SK-N-SH treated with all-trans-retinoic acid at 6 μM for 48 hours (cell line): ENCODE results near the gene YDJC.

Experiments used
- ATAC-seq: fragments of 200-7000 bp; cut with Tn5 transposase; 3 replicates; pipeline ENCODE4 v1.9.1; 2020; ENCODE audit warnings: mild to moderate bottlenecking, moderate library complexity
- ARNTL ChIP-seq: fragments of 450-650 bp; formaldehyde crosslinking; IDR thresholded peaks from 2 replicates; pipeline ENCODE4 v1.5.0; 2020; ENCODE audit warnings: low read depth, mild to moderate bottlenecking, moderate library complexity, borderline replicate concordance
- BACH2 ChIP-seq: fragments of 250-450 bp; sonication (Bioruptor Pico); IDR thresholded peaks from 2 replicates; pipeline ENCODE4 v1.9.0; 2021; ENCODE audit warnings: mild to moderate bottlenecking, borderline replicate concordance
- CSDC2 ChIP-seq: fragments of 250-450 bp; sonication (Bioruptor Pico); IDR thresholded peaks from 2 replicates; pipeline ENCODE4 v1.5.0; 2020; ENCODE audit warnings: mild to moderate bottlenecking, moderate library complexity
- ESRRG ChIP-seq: fragments of 250-450 bp; sonication (Bioruptor Pico); IDR thresholded peaks from 2 replicates; pipeline ENCODE4 v1.6.1; 2021; ENCODE audit warnings: mild to moderate bottlenecking
- GLIS3 ChIP-seq: fragments of 250-450 bp; sonication (Bioruptor Pico); IDR thresholded peaks from 2 replicates; pipeline ENCODE4 v1.5.0; 2020; ENCODE audit warnings: mild to moderate bottlenecking, moderate library complexity
- ISL1 ChIP-seq: fragments of 250-450 bp; sonication (Bioruptor Pico); IDR thresholded peaks from 2 replicates; pipeline ENCODE4 v2.1.2; 2022; ENCODE audit warnings: mild to moderate bottlenecking, moderate library complexity
- OSR1 ChIP-seq: fragments of 250-450 bp; sonication (Bioruptor Pico); IDR thresholded peaks from 2 replicates; pipeline ENCODE4 v1.8.0; 2022; ENCODE audit warnings: moderate library complexity, mild to moderate bottlenecking, inconsistent platforms
- PPARA ChIP-seq: fragments of 250-450 bp; sonication (Bioruptor Pico); IDR thresholded peaks from 2 replicates; pipeline ENCODE4 v1.5.0; 2020; ENCODE audit warnings: mild to moderate bottlenecking, borderline replicate concordance
- RARB ChIP-seq: fragments of 250-450 bp; sonication (Bioruptor Pico); IDR thresholded peaks from 2 replicates; pipeline ENCODE4 v1.8.0; 2021; ENCODE audit warnings: mild to moderate bottlenecking, moderate library complexity
- SNAI2 ChIP-seq: fragments of 250-450 bp; sonication (Bioruptor Pico); IDR thresholded peaks from 2 replicates; pipeline ENCODE4 v1.5.0; 2020; ENCODE audit warnings: mild to moderate bottlenecking, moderate library complexity
- TCF4 ChIP-seq: fragments of 250-450 bp; sonication (Bioruptor Pico); IDR thresholded peaks from 2 replicates; pipeline ENCODE4 v1.8.0; 2021; ENCODE audit warnings: mild to moderate bottlenecking, moderate library complexity, borderline replicate concordance
- TOX ChIP-seq: fragments of 250-450 bp; sonication (Bioruptor Pico); IDR thresholded peaks from 2 replicates; pipeline ENCODE4 v1.8.0; 2021; ENCODE audit warnings: mild to moderate bottlenecking, moderate library complexity, borderline replicate concordance
- ZFP3 ChIP-seq: fragments of 250-450 bp; sonication (Bioruptor Pico); IDR thresholded peaks from 2 replicates; pipeline ENCODE4 v1.5.0; 2020; ENCODE audit warnings: mild to moderate bottlenecking, moderate library complexity
- ZFP30 ChIP-seq: fragments of 450-650 bp; formaldehyde crosslinking; IDR thresholded peaks from 2 replicates; pipeline ENCODE4 v1.5.0; 2022; ENCODE audit warnings: mild to moderate bottlenecking, moderate library complexity
- ZNF565 ChIP-seq: fragments of 450-650 bp; formaldehyde crosslinking; conservative IDR thresholded peaks from 2 replicates; pipeline ENCODE4 v1.5.0; 2020; ENCODE audit warnings: low read depth, mild to moderate bottlenecking, moderate library complexity
- TF ChIP-seq, protein P1 (sequence below): fragments of 250-450 bp; sonication (Bioruptor Pico); IDR thresholded peaks from 2 replicates; pipeline ENCODE4 v1.5.0; 2020; ENCODE audit warnings: mild to moderate bottlenecking, moderate library complexity
- TF ChIP-seq, protein P2 (sequence below): fragments of 250-450 bp; sonication (Bioruptor Pico); IDR thresholded peaks from 2 replicates; pipeline ENCODE4 v1.8.0; 2020; ENCODE audit warnings: mild to moderate bottlenecking, moderate library complexity, borderline replicate concordance
- TF ChIP-seq, protein P3 (sequence below): fragments of 250-450 bp; sonication (Bioruptor Pico); IDR thresholded peaks from 2 replicates; pipeline ENCODE4 v1.5.1; 2020; ENCODE audit warnings: low read depth, mild to moderate bottlenecking, moderate library complexity

The YDJC gene

DNA sequence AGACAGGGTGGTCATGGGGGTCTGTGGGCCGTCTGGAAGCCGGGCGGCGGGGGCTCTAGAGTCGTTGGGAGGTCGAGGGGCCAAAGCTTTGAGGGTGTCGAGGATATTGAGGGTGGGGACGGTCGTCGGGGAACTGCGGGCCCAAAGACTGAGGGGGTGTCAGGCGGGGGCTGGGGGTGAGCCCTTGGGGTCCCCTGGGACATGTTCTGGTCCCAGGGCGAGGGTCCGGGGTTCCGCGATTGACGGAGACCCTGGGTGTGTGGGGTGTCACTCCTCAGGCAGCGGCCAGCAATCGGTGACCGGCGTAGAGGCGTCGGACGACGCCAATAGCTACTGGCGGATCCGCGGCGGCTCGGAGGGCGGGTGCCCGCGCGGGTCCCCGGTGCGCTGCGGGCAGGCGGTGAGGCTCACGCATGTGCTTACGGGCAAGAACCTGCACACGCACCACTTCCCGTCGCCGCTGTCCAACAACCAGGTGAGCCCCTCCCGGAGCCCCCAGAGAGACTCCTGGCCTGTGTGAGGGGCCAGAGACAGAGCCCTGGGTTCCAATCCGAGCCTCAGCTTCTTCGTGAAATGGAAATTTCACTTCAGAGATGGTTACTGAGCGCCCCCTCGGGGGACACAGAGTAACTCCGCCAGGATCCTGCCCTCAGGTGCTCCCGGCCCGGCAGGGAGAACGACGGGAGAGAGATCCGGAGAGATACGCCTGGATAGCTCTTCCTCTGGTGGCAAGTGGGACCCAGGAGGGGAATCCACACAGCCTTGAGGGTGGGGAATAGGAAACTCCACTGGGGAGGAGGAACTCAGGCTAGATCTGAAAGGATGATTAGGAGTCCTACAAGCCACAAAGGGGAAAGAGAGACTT is 13.0 kb upstream of the YDJC start:
- peak; percentile 43 for ATAC-seq

DNA sequence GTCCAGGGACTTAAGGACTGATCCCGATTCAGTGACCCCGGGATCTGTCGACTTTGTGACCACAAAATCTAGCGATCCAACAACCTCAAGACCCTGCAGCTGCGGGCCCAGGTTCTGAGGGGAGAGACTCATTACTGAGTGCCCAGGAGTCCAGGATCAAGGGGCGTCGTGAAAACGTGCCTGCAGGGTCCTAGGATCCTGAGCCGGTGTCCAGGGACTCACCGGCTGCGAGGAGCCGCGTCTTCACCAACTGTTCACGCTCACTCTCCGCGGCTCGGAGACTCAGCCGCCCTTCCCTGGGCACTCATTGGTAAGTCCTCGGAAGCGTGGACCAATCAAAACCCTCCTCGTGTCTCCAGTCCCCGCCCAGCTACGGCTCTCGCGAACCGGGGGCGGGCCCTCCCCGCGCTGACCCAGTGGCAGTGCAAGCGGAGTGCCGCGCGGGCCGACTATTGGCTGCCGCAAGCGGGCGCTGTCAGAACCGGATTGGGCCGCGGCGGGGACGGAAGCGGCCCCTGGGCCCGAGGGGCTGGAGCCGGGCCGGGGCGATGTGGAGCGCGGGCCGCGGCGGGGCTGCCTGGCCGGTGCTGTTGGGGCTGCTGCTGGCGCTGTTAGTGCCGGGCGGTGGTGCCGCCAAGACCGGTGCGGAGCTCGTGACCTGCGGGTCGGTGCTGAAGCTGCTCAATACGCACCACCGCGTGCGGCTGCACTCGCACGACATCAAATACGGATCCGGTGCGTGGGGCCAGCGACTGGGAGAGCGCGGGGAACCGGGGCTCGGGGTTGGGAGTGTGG is 12.2 kb upstream of the YDJC start, which contains the start of gene SDF2L1:
SDF2L1 (plus strand) TSS at position 514 of the 795 bp plus-strand sequence; CDS start at position 549, 35 bp downstream.
- TF ChIP-seq ARNTL (CRISPR knock-in tag), result no peak
- no peak for TF ChIP-seq RARB
- TF ChIP-seq BACH2 (CRISPR knock-in tag), result no peak
- TF ChIP-seq ZFP30, result no peak
- no peak for TF ChIP-seq ISL1
- TF ChIP-seq TCF4 (CRISPR knock-in tag), result no peak
- no peak for TF ChIP-seq ESRRG (CRISPR knock-in tag)
- no peak for TF ChIP-seq OSR1
- no peak for TF ChIP-seq PPARA
- TF ChIP-seq, protein P1, sequence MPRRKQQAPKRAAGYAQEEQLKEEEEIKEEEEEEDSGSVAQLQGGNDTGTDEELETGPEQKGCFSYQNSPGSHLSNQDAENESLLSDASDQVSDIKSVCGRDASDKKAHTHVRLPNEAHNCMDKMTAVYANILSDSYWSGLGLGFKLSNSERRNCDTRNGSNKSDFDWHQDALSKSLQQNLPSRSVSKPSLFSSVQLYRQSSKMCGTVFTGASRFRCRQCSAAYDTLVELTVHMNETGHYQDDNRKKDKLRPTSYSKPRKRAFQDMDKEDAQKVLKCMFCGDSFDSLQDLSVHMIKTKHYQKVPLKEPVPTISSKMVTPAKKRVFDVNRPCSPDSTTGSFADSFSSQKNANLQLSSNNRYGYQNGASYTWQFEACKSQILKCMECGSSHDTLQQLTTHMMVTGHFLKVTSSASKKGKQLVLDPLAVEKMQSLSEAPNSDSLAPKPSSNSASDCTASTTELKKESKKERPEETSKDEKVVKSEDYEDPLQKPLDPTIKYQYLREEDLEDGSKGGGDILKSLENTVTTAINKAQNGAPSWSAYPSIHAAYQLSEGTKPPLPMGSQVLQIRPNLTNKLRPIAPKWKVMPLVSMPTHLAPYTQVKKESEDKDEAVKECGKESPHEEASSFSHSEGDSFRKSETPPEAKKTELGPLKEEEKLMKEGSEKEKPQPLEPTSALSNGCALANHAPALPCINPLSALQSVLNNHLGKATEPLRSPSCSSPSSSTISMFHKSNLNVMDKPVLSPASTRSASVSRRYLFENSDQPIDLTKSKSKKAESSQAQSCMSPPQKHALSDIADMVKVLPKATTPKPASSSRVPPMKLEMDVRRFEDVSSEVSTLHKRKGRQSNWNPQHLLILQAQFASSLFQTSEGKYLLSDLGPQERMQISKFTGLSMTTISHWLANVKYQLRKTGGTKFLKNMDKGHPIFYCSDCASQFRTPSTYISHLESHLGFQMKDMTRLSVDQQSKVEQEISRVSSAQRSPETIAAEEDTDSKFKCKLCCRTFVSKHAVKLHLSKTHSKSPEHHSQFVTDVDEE (CRISPR knock-in tag), result no peak
- TF ChIP-seq ZFP3 (CRISPR knock-in tag), result no peak
- no peak; the same call in 1 of the 2 replicates for TF ChIP-seq SNAI2
- TF ChIP-seq, protein P2, sequence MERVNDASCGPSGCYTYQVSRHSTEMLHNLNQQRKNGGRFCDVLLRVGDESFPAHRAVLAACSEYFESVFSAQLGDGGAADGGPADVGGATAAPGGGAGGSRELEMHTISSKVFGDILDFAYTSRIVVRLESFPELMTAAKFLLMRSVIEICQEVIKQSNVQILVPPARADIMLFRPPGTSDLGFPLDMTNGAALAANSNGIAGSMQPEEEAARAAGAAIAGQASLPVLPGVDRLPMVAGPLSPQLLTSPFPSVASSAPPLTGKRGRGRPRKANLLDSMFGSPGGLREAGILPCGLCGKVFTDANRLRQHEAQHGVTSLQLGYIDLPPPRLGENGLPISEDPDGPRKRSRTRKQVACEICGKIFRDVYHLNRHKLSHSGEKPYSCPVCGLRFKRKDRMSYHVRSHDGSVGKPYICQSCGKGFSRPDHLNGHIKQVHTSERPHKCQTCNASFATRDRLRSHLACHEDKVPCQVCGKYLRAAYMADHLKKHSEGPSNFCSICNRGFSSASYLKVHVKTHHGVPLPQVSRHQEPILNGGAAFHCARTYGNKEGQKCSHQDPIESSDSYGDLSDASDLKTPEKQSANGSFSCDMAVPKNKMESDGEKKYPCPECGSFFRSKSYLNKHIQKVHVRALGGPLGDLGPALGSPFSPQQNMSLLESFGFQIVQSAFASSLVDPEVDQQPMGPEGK (CRISPR knock-in tag), result no peak
- peak; percentile 95 for ATAC-seq

More for the DNA sequence above, 13.0 kb upstream of the YDJC start:
- TF ChIP-seq, protein P3, sequence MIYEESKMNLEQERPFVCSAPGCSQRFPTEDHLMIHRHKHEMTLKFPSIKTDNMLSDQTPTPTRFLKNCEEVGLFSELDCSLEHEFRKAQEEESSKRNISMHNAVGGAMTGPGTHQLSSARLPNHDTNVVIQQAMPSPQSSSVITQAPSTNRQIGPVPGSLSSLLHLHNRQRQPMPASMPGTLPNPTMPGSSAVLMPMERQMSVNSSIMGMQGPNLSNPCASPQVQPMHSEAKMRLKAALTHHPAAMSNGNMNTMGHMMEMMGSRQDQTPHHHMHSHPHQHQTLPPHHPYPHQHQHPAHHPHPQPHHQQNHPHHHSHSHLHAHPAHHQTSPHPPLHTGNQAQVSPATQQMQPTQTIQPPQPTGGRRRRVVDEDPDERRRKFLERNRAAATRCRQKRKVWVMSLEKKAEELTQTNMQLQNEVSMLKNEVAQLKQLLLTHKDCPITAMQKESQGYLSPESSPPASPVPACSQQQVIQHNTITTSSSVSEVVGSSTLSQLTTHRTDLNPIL, result no peak
- TF ChIP-seq ESRRG (CRISPR knock-in tag) (no peak), TCF4 (CRISPR knock-in tag) (no peak)
- TF ChIP-seq, protein P1 (CRISPR knock-in tag), result no peak

DNA sequence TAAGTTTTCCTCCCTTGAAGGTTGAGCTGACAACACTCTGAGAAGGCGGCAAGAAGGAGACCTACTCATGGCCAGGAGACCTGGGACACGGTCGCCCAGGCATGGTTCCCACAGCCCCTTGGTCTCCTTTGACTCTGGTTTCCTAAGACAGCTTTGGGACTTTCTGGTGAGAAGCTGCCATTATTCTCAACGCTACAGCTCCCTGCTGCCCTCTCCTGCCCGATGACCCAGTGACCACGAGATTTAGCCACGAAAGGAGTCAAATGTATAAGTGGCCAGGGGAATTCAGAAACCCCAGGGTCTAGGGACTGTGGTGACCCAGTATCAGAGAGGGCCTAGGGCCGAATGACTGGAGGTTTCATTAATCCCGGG is 11.6 kb upstream of the YDJC start:
- peak; percentile 60 for ATAC-seq
- TF ChIP-seq ZFP3 (CRISPR knock-in tag), result no peak
- TF ChIP-seq TOX (CRISPR knock-in tag), result no peak
- TF ChIP-seq, all 23 proteins: peak for 0

DNA sequence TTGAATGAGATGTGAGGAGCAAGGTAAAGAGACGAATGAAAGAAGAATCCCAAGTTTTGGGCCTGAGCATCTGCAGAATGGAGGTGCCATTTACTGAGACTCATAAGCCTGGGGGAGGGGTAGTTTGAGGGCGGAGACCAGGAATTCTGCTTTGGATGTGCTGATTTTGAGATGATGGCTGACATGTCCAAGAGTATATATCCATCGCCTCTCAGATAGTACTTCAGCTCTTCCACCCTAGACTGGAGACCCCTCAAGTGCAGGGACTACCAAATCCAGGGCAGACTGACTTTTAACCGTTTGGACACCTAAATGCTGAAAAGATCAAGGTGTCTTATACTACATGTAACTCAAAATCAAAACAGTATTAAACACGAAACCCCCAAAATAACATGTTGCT is 11.0 kb upstream of the YDJC start:
- no peak for ATAC-seq
- TF ChIP-seq TOX (CRISPR knock-in tag), result no peak
- TF ChIP-seq GLIS3 (CRISPR knock-in tag), result no peak
- TF ChIP-seq ARNTL (CRISPR knock-in tag), result no peak
- no peak for TF ChIP-seq ZNF565 (CRISPR knock-in tag)
- TF ChIP-seq ISL1, result no peak
- no peak for TF ChIP-seq RARB
- no peak for TF ChIP-seq OSR1
- TF ChIP-seq ZFP30, result no peak
- TF ChIP-seq, protein P1 (CRISPR knock-in tag), result no peak
- TF ChIP-seq, protein P3, result no peak
- TF ChIP-seq SNAI2, result no peak
- no peak for TF ChIP-seq CSDC2 (CRISPR knock-in tag)
